ENCODE measurements around the gene CDKN2AIP. TPM values are rescaled to one million over a fixed set of nuclear protein-coding genes. Genes with fewer than 3 reads are reported as not detected.

CDKN2AIP gene, protein sequence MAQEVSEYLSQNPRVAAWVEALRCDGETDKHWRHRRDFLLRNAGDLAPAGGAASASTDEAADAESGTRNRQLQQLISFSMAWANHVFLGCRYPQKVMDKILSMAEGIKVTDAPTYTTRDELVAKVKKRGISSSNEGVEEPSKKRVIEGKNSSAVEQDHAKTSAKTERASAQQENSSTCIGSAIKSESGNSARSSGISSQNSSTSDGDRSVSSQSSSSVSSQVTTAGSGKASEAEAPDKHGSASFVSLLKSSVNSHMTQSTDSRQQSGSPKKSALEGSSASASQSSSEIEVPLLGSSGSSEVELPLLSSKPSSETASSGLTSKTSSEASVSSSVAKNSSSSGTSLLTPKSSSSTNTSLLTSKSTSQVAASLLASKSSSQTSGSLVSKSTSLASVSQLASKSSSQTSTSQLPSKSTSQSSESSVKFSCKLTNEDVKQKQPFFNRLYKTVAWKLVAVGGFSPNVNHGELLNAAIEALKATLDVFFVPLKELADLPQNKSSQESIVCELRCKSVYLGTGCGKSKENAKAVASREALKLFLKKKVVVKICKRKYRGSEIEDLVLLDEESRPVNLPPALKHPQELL
- total RNA-seq (2021; ENCODE audit: unreplicated experiment) (6.4 TPM), Bru-seq, nascent RNA (percentile 85 among the genes with signal in this experiment), BruChase-seq, experiment 1, labeled RNA remaining after a 6-hour chase (percentile 57 among the genes with signal in this experiment), BruChase-seq, experiment 2, labeled RNA remaining after a 2-hour chase (percentile 82 among the genes with signal in this experiment)
- 2.9 and 4.0 TPM in 2 replicates for polyA plus RNA-seq (2012)
- long read RNA-seq, transcript CDKN2AIP-203 (3 exons, 2,721 nt) = major isoform, 8 of 12 reads
- long read RNA-seq, partial matches to known transcripts = 0 of 12 reads
- long read RNA-seq, other reads (novel, unspliced or antisense) = 1 of 12 reads

DNA sequence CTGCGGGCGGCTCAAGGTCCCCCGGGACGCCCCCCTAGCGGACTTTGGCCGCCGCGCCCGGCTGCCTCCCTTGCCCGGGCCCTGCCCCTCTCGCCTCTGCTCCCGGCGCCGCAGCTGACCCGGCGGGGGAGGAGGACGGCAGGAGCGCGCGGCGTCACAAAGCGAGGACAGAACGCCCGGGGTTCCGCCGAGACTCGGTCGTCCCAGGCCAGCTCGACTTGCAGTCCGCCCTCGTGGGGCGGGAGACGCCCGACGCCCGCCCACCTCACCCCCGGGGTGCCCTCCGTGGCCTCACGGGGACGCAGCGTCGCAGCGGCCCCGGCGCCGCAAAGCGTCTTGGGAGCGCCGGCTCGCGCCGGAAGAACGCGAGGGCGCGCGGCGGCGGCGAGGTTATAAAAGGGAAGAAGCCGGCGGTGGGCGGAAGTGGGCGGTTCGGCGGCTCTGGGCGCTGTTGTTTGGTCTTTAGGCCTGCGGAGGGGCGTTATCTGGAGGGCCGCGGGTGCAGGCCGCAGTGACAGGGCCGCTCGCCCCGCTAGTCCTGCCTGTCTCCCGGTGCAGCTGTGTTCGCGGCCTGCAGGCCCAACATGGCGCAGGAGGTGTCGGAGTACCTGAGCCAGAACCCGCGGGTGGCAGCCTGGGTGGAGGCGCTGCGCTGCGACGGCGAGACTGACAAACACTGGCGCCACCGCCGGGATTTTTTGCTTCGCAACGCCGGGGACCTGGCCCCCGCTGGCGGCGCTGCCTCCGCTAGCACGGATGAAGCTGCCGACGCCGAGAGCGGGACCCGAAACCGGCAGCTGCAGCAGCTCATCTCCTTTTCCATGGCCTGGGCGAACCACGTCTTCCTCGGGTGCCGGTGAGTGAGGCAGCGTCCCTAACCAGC is at the start of gene CDKN2AIP:
Gene CDKN2AIP (plus strand): TSS at position 423 of the 883 bp plus-strand sequence. CDS start 162 bp downstream, at position 585.
- RAD21 ChIA-PET (ENCODE audit: low non-redundant PET in 1 of 2, low total read pairs in 2 of 2, uncharacterized antibody in 2 of 2, unreplicated experiment in 2 of 2) = no interaction called here
- no peak within 1 kb of the TSS for H2AFZ ChIP-seq (ENCODE audit: low read depth, low read length, poor library complexity, severe bottlenecking)

More for the DNA sequence above, at the start of gene CDKN2AIP:
- no peaks in the 10 kb centered on the region for H4K20me1 ChIP-seq (ENCODE audit: insufficient read depth)
- peak within 1 kb of the TSS; percentile 79 for H3K4me2 ChIP-seq (ENCODE audit: low read length)
- peak within 1 kb of the TSS; percentile 69 to 77 for H3K4me3 ChIP-seq (replicated peaks in 1 of 2; ENCODE audit: low read depth in 1 of 2, low read length in 2 of 2)
- TF ChIP-seq, protein P1, sequence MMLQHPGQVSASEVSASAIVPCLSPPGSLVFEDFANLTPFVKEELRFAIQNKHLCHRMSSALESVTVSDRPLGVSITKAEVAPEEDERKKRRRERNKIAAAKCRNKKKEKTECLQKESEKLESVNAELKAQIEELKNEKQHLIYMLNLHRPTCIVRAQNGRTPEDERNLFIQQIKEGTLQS (IDR thresholded peaks at IDR 0.05) = no peak
- TF ChIP-seq EGR1 (IDR thresholded peaks at IDR 0.05; ENCODE audit: low read depth) (peak; percentile 68), TCF7L2 (IDR thresholded peaks at IDR 0.05; ENCODE audit: borderline replicate concordance, extremely low read depth, insufficient read depth, insufficient read length) (peak; percentile 55), SP1 (IDR thresholded peaks at IDR 0.05; ENCODE audit: low read depth) (no peak; the same call in 1 of the 2 replicates), ZFX (IDR thresholded peaks at IDR 0.05) (peak; percentile 92), POLR2AphosphoS5 (IDR thresholded peaks at IDR 0.05; ENCODE audit: low read depth, low read length) (peak; percentile 80), EZH2phosphoT487 (IDR thresholded peaks at IDR 0.05; ENCODE audit: borderline replicate concordance) (no peak), SIN3A (IDR thresholded peaks at IDR 0.05; ENCODE audit: low read depth) (peak; percentile 45), CEBPB (IDR thresholded peaks at IDR 0.05; ENCODE audit: low read depth) (no peak), SRF (IDR thresholded peaks at IDR 0.05; ENCODE audit: low read depth) (no peak), CBX3 (IDR thresholded peaks at IDR 0.05; ENCODE audit: low read depth) (no peak), RAD21 (IDR thresholded peaks at IDR 0.05; ENCODE audit: low read depth) (no peak), EZH2 (IDR thresholded peaks at IDR 0.05) (no peak)
- TF ChIP-seq, protein P2, sequence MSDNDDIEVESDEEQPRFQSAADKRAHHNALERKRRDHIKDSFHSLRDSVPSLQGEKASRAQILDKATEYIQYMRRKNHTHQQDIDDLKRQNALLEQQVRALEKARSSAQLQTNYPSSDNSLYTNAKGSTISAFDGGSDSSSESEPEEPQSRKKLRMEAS (IDR thresholded peaks at IDR 0.05) = no peak; the same call in 1 of the 2 replicates
- TF ChIP-seq, protein P3, sequence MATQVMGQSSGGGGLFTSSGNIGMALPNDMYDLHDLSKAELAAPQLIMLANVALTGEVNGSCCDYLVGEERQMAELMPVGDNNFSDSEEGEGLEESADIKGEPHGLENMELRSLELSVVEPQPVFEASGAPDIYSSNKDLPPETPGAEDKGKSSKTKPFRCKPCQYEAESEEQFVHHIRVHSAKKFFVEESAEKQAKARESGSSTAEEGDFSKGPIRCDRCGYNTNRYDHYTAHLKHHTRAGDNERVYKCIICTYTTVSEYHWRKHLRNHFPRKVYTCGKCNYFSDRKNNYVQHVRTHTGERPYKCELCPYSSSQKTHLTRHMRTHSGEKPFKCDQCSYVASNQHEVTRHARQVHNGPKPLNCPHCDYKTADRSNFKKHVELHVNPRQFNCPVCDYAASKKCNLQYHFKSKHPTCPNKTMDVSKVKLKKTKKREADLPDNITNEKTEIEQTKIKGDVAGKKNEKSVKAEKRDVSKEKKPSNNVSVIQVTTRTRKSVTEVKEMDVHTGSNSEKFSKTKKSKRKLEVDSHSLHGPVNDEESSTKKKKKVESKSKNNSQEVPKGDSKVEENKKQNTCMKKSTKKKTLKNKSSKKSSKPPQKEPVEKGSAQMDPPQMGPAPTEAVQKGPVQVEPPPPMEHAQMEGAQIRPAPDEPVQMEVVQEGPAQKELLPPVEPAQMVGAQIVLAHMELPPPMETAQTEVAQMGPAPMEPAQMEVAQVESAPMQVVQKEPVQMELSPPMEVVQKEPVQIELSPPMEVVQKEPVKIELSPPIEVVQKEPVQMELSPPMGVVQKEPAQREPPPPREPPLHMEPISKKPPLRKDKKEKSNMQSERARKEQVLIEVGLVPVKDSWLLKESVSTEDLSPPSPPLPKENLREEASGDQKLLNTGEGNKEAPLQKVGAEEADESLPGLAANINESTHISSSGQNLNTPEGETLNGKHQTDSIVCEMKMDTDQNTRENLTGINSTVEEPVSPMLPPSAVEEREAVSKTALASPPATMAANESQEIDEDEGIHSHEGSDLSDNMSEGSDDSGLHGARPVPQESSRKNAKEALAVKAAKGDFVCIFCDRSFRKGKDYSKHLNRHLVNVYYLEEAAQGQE (IDR thresholded peaks at IDR 0.05; ENCODE audit: low read depth) = no peak
- peaks cover 2 to 7% of the 10 kb centered on the region in 2 experiments; a peak in 3 of 4 replicates for H3K4me1 ChIP-seq (ENCODE audit: control insufficient read depth in 1 of 2, insufficient read depth in 2 of 2, low read length in 2 of 2)
- intact Hi-C loops (cut with micrococcal nuclease) = no loop called here
- H3K79me2 ChIP-seq (ENCODE audit: insufficient read depth, low read length) = peaks cover 28% of the 10 kb centered on the region
- ATAC-seq (peak; percentile 91), DNase-seq (ENCODE audit: low read depth, low spot score) (peak; percentile 65)
- H3K9me3 ChIP-seq (ENCODE audit: control insufficient read depth in 1 of 2, insufficient read depth in 1 of 2, low read depth in 1 of 2, low read length in 2 of 2) = no peaks in the 10 kb centered on the region
- no peaks in the 10 kb centered on the region for H3K27me3 ChIP-seq (ENCODE audit: insufficient read depth, low read length)
- H3K9ac ChIP-seq (ENCODE audit: low read length) = peak within 1 kb of the TSS; percentile 77
- CTCF ChIA-PET = no interaction called here
- peak within 1 kb of the TSS; percentile 95 for H3K27ac ChIP-seq (ENCODE audit: low read depth, low read length)
- POLR2A ChIA-PET = no interaction called here
- H3K36me3 ChIP-seq (ENCODE audit: control insufficient read depth in 1 of 2, insufficient read depth in 2 of 2, low read length in 2 of 2) = peaks cover 9 to 11% of the 10 kb centered on the region in 2 experiments; a peak in 2 of 4 replicates
- BruUV-seq (replicated peaks) = TSS peak; percentile 58
- no peaks in the 10 kb centered on the region for H3K9me2 ChIP-seq (ENCODE audit: insufficient read depth)
